GM21423 (cell line): ENCODE measurements around the gene RBM19.

ENCODE experiments used
- ATAC-seq: cut with Tn5 transposase; IDR thresholded peaks from one replicate; pipeline ENCODE4 v1.9.1; 2021; ENCODE audit warnings: mild to moderate bottlenecking, moderate library complexity; ENCODE audit not compliant: unreplicated experiment

Gene RBM19

DNA sequence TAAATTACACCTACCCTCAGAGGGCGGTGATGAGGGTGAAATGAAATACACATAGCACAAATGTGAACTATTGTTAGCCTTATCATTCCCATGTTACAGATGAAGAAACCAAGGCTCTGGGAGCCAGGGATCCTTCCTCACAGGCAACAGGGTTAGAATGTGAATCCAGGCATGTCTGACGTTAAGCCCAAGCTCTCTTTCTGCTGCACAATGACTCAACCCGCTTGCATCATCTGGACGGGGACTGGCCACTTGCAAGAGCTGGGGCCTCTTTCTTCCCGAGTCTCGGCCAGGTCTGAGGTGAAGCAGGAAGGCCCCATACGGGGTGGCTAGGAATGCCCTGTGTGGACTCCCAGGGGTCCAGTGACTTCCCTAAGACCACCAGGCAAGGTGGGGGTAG lies 105.2 kb downstream of the RBM19 start:
- ATAC-seq, result no peak

DNA sequence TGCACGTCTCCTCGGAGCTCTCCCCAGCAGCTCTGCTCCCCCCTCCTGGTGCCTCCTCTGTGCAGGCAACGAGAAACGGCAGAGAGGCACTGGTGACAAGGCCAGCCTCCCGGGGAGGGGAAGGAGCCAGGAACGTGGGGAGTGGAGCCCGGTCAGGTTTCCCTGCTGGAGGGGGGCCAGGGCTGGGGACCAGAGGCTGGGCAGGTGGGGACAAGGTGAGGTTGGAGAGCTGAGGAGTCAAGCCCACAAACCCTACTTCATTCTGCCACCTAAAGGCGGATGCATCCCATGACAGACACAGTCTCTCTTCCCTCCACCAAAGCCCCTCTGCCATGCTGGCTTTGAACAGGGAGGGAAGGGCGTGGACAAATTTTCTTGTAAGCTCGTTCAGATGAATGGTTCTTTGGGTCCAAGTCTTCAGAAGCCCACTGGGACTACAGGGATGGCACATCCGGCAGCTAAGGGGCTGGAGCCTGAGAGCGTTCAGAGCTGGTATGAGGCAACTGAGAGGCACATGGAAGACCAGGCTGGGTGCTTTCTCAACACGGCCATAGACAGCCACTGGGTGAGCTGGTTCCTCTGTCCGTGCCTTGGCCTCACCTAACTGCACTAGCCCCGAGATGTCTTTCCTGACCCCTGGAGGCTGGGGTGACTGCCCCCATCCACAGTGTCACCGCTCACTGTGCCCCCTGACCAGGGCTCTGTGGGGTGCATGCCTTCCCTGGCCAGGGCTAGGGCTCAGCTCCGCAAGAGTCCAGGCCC lies 105.9 kb downstream of the RBM19 start:
- no peak for ATAC-seq

DNA sequence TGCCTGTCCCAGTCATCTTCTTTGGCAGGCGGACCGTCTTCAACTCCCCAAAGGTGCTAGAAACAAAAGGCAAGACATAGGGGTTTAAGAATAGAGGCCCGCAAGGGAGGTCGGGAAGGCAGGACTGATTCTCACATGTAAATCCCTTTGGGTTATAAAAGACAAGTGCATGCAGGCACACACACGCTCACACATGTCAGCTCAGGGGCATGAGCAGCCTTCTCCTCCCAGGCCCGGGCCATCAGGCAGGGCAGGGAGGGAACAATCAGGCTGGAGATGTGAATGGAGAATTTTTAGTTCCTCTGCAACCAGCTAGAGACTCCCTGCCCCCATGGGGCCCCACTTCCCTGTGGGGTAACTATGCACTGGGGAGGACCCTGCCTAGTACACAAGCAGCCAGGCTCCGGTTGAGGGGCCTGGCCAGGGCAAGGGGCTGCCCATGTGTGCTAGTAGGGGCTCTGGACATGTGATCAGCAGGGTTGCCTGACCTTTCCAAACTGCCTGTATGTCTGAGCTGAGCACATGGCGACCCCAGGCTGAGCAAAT lies 107.2 kb downstream of the RBM19 start:
- no peak for ATAC-seq

DNA sequence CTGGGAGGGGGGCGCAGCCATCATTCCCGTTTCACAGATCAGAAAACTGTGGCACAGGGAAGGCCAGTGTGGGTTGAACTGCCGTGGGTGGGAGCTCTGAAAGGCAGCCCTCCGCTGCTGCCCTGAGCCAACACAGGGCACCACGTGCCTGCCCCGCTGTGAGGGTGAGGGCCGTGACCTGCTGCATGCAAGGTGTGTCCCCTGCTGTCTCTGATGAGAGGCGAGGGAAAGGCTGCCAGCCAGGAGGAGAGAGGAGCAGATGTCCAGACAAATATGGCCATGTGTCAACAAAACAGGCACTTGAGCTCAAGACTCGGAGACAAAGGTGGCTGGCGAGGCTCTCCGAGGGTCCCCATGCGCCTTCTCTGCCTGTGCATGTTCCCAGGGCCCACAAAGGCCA lies 108.8 kb downstream of the RBM19 start:
- ATAC-seq, result no peak

DNA sequence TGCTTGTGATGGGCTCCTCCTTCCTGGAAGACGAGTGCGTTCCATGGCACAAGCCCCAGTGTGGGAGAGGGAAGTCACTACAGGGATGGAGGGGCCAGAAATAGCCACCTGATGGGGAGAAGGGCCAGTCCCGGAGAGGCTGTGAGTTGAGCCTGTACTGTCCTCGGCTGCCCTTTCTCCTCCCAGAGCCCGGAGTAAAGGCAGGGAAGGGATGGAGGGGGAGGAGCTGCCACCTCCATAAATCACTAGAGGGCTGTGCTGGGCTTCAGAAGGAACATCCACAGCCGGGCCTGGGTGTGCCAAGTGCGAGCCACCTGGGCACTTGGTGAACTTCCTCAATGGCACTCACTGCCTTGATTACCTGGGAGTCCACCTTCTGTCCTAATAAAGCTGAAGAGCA lies 110.1 kb downstream of the RBM19 start:
- ATAC-seq, result no peak

DNA sequence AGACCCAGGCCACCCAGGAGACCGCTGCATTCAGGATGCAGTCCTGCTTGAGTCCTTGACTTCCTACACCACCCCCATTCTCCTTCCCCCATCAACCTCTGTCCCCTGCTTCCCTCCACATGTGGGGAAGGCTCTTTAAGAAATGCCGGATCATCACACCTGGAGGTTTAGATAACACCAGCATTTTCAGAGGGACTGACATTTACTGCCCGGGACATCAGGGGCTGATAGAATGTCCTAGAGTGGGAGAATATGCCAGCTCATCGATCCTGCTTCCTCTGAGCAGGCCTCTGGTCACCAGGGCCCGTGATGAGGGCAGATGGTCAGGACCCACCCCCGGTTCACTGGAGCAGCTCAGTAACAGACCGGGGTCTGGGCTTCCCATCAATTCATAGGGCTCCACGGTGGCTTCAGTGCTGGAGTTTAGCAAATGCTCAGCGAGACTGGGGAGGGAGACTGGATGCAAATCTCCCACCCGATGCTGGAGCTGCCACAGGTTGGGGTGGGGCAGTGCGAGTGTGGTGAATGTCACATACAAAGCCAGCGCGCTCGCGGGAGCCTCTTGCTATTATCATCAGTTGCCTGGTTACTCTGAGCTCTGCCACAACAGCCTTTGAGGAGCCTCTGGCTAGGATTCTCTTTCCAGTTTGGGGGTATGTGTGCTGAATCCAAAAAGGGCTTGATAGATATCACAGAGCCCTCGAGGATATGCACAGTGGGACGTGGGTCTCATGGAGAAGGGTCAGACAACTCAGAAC lies 111.6 kb downstream of the RBM19 start:
- ATAC-seq, result no peak

DNA sequence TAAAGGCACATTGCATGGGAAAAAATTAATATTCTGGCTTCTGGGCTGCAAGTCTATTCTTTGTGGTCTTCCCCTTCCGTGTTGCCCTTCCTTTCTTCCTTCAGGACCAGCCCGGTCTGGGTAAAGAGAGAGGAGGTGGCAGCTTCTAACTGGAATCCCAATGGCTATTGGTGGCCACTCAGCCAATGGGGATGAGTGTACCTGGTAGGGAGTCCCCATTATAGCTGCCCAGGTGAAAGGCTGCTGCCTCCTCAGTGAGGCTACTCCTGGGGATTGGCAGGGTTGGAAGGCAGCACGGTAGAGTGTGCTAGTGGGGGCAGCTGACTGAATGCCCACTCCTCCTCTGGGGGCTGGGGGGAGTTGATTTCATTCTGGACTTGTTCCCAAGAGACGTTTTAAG lies 112.6 kb downstream of the RBM19 start:
- no peak for ATAC-seq

DNA sequence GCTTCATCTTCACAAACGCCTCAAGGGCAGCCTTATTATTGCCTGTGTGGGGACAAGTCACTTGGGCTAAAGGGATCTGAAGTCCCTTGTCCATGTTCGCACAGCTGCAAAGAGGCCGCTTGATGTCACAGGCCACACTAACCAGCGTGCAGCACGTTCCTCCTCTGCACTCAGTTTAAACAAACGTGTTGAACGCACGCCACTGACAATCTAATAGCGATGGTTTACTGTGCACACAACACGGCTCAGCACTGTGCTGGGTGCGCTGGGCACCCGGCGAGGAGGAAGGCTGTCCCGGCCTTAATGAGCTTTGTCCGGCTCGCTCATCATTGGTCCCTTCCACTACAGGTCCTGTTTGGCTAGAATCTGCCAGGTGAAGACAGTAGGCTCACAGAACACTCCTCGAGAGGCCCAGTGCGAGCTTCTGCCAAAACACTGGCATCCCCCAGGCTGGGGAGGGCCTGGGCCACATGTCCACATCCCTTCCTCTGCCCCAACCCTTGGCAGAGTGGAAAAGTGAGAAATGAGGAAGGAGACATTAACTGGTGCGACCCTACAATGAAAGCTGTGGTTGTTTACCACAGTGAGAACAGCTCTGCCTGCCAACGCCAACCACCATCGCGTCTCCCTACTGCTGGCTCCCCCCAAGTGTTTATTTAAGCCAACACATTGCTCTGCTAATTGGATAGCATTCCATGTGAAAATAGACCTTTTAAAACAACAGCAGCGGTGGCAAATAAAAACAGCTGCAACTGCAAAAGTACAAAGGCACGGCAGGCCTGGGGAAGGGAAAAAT lies 113.2 kb downstream of the RBM19 start:
- ATAC-seq, result no peak

DNA sequence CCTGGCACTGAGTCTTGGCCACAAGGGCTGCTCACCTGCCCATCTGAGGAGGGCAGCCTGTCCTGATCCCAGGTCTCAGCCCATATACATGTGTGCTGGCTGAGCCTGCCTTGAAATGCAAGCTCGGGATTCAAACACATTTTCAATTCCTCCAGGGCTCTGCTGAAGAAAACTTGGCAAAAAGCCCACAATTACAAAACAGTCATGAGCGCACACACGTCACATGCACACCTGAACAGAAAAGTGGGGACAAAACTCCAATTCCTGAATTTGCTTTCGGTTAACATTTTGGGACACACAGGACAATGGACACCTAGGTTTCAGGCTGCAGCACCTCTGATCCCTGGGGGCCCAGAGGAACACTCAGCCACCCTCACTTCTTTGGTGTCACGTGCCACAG lies 113.9 kb downstream of the RBM19 start:
- no peak for ATAC-seq

DNA sequence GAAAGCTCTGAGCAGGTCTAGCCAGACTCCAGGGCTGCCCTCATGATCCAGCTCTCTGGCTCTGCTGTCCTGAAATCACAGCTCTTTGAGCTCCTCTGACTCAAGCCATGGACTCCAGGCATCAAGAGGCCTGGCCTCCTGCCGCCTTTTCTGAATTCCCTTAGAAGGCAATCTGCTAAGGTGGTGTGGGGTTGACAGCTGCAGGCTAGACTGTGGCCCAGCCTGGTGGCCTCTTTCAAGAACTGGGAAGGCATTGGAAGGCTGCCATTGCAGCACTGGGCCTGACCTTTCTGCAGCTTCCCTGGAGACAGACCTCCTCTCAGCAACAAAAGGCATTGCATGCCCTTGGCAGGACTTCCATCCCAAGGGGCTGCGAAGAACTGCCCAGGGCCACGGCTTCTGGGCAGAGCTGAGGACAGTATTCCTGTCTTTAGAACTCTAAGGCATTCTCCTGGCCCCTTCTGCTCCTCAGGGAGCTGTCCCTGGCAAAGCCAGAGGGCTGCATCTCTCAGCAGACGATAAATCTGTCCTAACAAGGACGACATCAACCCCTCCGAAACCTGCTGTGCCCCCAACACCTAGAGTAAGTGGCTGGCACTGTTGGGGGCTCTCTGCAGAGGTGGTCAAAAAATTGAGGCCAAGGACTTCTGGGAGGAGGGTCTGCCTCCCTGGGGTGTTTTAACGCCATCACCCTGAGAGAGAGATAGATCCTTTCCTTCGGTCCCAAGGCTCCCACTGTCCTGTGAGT lies 115.6 kb downstream of the RBM19 start:
- ATAC-seq, result no peak

DNA sequence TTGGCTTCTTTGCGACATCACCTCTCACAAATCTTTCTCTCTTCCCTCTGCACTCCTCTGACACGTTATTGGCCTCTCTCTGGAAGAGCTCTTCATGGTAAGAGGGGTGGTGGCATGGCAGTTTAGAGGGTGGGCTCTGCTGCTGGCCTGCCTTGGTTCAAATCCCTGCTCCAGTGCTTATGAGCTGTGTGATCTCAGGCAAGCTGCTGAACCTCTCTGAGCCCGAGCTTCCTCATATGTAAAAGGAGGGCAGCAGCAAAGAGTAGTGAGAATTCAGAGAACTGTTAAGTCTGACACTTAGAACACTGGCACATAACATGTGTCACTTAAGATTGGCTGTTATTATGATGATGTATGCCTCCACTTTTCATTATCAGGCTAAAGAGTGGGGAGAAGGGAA lies 118.3 kb downstream of the RBM19 start:
- ATAC-seq, result no peak

DNA sequence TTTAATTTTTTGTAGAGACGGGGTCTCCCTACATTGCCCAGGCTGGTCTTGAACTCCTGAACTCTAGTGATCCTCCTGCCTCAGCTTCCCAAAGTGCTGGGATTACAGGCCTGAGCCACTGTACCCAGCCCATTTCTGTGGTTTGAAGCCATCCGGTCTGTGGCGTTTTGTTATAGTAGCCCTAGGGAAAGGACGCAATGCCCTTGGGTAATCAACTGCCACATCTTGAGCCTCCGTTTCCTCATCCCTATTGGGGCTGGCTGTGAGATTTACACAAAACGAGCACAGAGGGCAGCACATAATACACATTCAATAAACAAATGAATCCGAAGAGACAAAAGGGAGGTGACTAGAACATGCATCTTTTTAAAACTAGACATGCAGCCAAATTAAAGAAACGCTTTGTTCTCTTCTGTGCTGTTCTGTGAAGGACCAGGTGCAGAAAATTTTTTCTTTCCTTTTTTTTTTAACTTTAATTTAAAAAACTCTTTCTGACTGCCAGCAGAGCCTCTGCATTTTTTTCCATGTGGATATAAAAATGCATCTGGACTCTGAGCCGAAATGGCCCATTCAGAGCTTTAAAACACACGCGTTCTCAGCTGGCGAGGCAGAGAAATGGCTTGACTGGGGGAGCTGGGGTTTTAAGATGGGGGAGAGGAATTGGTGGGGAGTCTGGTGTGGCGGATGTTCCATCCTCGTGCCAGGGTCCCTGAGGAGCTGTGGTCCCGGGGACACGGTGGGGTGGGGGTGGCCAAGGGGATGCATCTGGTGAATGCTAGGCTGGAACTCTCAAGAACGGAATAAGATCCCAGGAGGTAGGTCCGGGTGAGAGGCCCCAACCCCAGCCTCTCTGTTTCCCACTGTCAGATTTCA lies 119.0 kb downstream of the RBM19 start:
- no peak for ATAC-seq

DNA sequence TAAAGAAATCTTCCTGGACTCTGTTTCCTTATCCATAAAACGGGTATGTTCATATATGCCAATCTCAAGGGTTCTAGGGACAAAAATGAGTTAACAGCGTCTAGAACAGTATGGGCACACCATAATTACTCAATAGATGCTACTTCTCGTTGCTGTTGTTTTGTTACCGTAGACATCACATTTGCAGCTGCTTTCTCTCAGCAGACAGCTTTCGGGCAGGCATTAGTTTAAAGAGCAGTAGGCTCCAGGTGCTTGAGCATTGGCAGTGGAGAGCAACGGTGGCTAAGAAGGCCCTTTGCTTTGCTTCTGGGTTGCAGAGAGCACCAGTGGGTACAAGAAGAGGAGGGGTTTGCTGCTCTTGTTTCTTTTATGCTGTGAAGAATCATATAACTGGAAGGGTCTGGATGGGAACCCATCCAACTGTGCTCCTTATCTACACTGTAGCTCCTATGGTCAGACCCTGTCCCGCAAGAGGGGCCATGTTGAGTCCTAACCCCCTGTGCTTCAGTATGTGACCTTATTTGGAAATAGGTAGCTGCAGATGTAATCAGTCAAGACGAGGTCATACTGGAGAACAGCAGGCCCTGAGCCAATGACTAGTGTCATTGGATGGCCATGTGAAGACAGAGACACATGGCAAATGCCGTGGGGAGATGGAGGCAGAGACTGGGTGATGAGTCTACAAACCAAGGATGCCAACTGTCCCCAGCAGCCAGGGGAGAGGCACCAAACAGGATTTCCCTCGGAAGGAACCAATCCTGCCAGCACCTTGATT lies 120.0 kb downstream of the RBM19 start:
- ATAC-seq, result no peak

DNA sequence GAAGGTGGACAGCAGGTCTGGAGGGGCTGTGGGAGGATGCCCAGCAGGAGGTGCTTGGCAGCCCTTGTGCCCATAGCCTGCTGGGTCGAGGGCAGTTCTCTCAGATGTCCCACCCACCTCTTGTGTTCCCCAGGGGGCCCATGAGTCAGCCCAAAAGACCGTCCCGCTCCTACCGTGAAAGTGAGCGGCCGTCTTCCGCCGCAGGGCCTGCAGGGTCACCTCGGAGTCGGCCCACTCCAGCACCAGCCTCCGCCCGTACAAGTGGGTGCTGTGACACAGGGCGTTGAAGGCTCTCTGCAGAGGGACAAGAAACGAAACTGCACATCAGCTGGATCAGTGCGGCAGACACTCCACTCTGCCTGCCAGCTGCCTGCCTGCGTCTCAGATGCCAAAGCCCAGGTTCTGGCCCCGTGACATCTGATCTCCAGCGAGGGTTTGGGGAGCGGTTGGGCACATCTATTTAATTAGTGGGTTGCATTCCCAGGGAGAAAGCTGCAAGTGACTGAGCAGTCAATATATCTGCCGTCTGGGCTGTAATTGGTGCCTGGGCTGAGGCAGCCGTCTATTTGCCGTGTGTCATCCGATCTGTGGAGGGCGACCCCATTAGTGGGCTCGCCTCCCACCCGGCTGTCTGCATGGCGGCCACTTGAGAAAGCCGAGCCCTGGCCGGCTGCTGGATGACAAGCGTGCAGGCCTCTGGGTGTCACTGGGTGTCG lies 121.5 kb downstream of the RBM19 start:
- ATAC-seq, result no peak

DNA sequence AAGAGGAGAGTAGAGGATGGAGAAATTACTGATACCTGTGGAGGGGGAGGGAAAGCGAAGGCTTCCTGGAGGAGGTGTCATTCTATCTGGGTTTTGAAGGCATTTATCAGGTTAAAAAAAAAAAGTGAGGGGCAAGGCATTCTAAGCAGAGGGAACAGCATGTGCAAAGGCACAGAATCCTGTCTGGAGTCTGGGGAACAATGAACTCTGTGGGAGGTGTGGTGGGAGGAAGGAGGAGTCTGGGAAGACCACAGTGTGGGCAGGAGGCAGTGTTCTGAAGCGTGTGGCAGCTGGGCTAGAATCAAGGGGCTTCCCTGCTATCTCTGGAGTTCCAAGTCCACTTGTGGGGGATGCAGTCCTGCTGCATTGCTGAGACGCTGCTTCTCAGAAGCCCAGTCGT lies 123.4 kb downstream of the RBM19 start:
- no peak for ATAC-seq

DNA sequence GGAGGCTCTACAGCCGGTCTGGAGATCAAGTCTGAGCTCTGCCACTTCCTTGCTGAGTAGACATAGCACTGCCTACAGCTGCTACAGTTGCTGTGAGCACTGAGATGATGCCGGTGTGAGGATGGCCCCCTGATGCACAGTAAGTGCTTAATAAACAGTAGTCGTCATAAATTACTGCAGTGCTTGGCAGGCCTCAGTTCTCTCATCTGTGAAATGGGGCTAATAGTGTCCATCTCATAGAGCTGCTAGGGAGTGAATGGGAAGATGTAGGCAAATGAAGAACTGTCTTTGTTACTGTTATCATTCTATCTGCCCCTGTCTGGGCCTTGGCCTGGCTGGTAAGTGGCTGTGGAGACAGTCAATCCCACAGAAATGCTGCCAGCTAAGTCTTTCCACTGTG lies 124.3 kb downstream of the RBM19 start:
- ATAC-seq, result no peak

DNA sequence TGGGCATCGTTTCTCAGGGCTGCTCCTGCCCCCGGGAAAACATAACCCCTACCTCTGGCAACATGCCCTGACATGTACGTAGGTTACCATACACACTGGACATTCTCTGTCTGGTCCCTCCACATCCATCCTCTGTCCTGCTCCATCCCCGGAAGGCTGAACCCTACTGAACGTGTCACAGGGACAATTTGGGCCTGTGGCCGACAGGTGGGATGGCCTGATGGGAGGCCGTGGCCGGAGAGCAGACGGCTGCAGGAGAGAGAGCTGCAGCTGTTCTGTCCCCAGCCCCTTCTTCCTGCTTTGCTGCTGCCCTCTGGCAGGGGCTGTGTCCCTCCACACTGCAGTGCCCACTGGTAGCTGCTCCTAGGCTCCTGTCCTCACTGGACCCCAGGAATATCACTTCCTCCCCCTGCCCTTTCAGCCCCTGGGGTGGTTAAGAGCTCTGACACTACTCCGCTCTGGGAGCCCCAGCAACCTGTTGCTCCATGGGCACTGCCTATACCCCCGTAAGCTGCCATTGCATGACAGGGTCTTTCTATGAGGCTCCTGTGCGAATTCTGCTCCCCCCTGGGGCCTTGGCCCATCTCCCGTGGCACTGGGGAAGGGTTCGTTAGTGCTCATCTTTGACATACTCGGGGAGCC lies 125.6 kb downstream of the RBM19 start:
- ATAC-seq, result no peak

DNA sequence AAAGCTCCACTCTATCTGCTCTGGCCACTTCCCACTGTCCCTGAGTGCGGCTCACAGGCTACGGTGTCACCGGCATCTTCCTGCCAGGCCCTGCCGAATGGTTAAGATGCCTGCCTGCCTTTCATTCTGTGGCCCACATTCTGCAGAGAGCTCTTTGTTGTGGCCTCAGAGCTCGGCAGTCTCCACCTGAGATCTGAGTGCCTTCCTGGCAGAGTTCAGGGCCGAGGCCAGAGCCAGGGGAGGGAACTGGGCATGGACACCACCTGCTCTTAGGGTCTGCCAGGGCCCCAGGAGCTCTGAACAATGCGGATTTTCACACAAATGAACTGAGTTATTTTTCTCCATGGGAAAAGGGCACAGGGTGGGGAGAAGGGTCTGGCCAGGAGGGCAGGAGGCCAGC lies 127.2 kb downstream of the RBM19 start:
- no peak for ATAC-seq
